ENCODE data around the gene GLOD4. TPM values are rescaled to one million over a fixed set of nuclear protein-coding genes. Genes with fewer than 3 reads are reported as not detected.

The GLOD4 gene
- total RNA-seq, 2 donors from 2014 or later = 18.5 to 30.9 TPM

- H3K27me3 ChIP-seq = no peaks in the 10 kb centered on the region
- H3K36me3 ChIP-seq (replicated peaks in 1 of 2; ENCODE audit: insufficient read depth in 1 of 2, low read depth in 2 of 2) = peaks cover 7 to 20% of the 10 kb centered on the region in 2 donors
- no peak for TF ChIP-seq POLR2A (IDR thresholded peaks at IDR 0.05)
- TF ChIP-seq, protein P1, sequence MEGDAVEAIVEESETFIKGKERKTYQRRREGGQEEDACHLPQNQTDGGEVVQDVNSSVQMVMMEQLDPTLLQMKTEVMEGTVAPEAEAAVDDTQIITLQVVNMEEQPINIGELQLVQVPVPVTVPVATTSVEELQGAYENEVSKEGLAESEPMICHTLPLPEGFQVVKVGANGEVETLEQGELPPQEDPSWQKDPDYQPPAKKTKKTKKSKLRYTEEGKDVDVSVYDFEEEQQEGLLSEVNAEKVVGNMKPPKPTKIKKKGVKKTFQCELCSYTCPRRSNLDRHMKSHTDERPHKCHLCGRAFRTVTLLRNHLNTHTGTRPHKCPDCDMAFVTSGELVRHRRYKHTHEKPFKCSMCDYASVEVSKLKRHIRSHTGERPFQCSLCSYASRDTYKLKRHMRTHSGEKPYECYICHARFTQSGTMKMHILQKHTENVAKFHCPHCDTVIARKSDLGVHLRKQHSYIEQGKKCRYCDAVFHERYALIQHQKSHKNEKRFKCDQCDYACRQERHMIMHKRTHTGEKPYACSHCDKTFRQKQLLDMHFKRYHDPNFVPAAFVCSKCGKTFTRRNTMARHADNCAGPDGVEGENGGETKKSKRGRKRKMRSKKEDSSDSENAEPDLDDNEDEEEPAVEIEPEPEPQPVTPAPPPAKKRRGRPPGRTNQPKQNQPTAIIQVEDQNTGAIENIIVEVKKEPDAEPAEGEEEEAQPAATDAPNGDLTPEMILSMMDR (IDR thresholded peaks at IDR 0.05) = no peak
- H3K9me3 ChIP-seq = no peaks in the 10 kb centered on the region
- DNase-seq (no peak), ATAC-seq (no peak)
- H3K27ac ChIP-seq = no peak overlapping the region
- no peaks in the 10 kb centered on the region for H3K4me1 ChIP-seq
- intact Hi-C loops (cut with DNase I) = no loop called here
- WGBS, 2 donors = 92 to 94% methylated on average over 11 of the region's 11 CpGs
- no peak overlapping the region for H3K4me3 ChIP-seq
These were observed 39.8 kb downstream of the GLOD4 start for GRCh38 chr17:742147-742793.

DNA sequence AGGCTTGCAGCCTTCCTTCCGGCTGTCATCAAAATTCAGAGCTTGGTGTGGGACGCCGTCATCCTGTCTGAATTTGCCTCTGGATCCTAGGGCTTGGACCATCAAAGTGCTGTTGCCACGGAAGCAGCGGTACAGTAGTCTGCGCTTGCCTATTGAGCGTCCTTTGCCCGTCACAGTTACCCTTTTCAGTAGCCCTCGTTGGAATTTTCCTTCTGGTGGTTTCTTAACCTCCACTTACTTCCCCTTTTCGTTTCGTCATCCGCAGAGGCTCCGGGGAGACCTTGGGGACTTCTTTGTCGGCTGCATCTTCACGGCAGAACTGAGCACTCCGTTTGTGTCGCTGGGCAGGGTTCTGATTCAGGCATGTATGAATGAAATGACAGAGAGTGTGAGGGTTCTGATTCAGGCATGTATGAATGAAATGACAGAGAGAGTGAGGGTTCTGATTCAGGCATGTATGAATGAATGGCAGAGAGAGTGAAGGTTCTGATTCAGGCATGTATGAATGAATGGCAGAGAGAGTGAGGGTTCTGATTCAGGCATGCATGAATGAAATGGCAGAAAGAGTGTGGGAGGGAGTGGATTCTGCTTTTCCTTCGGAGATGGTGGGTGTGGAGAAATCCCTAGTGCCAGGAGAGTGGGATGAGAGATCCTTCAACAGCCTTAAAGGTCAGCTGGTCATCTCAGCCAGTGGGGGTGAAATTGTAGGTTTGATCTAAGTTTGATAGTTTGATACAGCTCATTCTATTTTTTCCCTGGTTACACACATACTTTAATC, 41.7 kb downstream of the GLOD4 start:
- WGBS, 2 donors = 63 to 90% methylated on average over 18 of the region's 18 CpGs
- ATAC-seq (no peak), DNase-seq (peak in 1 of 4 donors; percentile 40)
- Histone ChIP-seq H3K27me3 (no peaks in the 10 kb centered on the region), H3K36me3 (replicated peaks in 1 of 2; ENCODE audit: insufficient read depth in 1 of 2, low read depth in 2 of 2) (peaks cover 6 to 7% of the 10 kb centered on the region in 2 donors), H3K27ac (no peak overlapping the region), H3K4me3 (no peak overlapping the region), H3K4me1 (no peaks in the 10 kb centered on the region), H3K9me3 (no peaks in the 10 kb centered on the region)
- TF ChIP-seq POLR2A (IDR thresholded peaks at IDR 0.05) = no peak
- TF ChIP-seq, protein P1 (IDR thresholded peaks at IDR 0.05) = no peak
- intact Hi-C loops (cut with DNase I) = no loop called here

DNA sequence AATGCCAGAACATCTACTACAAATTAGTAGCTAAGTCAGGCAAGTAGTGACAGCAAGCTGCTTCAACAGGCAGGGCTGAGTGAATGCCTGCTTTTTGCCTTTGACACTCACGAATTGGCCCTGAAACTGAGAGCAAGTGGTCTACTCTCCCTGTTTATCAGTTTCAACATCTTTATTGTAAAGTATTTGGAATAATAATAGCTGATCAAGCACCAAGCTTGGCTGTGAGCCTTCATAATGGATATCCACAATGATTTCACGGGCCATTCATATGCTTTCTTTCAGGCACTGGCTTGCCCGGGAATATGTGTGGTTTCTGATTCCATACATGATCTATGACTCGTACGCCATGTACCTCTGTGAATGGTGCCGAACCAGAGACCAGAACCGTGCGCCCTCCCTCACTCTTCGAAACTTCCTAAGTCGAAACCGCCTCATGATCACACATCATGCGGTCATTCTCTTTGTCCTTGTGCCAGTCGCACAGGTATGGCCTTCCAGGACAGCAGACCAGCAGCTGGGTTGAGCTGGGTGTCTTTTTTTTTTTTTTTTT, 44.4 kb downstream of the GLOD4 start:
- Histone ChIP-seq H3K4me3 (no peak overlapping the region), H3K9me3 (no peaks in the 10 kb centered on the region), H3K4me1 (peaks cover 9% of the 10 kb centered on the region), H3K27me3 (no peaks in the 10 kb centered on the region), H3K36me3 (replicated peaks in 1 of 2; ENCODE audit: insufficient read depth in 1 of 2, low read depth in 2 of 2) (peaks cover 6 to 7% of the 10 kb centered on the region in 2 donors), H3K27ac (no peak overlapping the region)
- no peak for TF ChIP-seq POLR2A (IDR thresholded peaks at IDR 0.05)
- TF ChIP-seq, protein P1 (IDR thresholded peaks at IDR 0.05) = no peak
- 94 to 95% methylated on average over 13 of the region's 13 CpGs for WGBS, 2 donors
- intact Hi-C loops (cut with DNase I) = no loop called here
- no peak for ATAC-seq
- no peak for DNase-seq

- WGBS, 2 donors = 83 to 86% methylated on average over 10 of the region's 10 CpGs
- peak overlapping the region in 1 of 4 donors; percentile 76 for H3K27ac ChIP-seq
- H3K4me1 ChIP-seq = peaks cover 19% of the 10 kb centered on the region
- no peaks in the 10 kb centered on the region for H3K27me3 ChIP-seq
- H3K9me3 ChIP-seq = no peaks in the 10 kb centered on the region
- DNase-seq (no peak), ATAC-seq (no peak)
- H3K4me3 ChIP-seq = no peak overlapping the region
- intact Hi-C loops (cut with DNase I) = no loop called here
- no peaks in the 10 kb centered on the region for H3K36me3 ChIP-seq (replicated peaks in 1 of 2; ENCODE audit: insufficient read depth in 1 of 2, low read depth in 2 of 2)
- TF ChIP-seq, protein P1 (IDR thresholded peaks at IDR 0.05) = no peak
- no peak for TF ChIP-seq POLR2A (IDR thresholded peaks at IDR 0.05)
These were observed 48.3 kb downstream of the GLOD4 start for GRCh38 chr17:733743-734142.

Data from body of pancreas (tissue), 4 donors.